WI38 (cell line): ENCODE results near the gene ADM5.

Experiments used
- H3K4me3 ChIP-seq: 2 replicates; pipeline ENCODE4 v1.5.1; 2011; ENCODE audit warnings: low read depth, mild to moderate bottlenecking, control low read depth, low read length
- CTCF ChIP-seq: IDR thresholded peaks from 2 replicates; pipeline ENCODE4 v1.5.1; 2012; ENCODE audit warnings: low read depth, mild to moderate bottlenecking, control low read depth, low read length

Gene ADM5

DNA sequence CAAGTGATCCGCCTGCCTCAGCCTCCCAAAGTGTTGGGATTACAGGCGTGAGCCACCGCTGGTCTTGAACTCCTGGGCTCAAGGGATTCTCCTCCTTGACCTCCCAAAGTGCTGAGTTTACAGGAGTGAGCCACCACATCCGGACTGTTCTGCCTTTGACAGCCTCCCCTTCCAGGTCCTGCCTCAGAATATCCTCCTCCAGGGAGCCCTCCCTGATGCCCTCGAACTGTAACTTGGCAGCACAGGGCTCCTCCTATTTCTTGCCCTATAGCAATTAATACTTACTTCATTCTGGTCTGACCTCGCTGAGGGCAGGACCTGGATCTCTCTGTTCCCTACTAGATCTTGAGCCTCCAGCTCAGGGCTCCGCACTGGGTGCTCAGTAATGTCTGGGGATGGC lies 7.5 kb downstream of the ADM5 start:
- no peak overlapping the region for H3K4me3 ChIP-seq
- TF ChIP-seq CTCF: no peak

DNA sequence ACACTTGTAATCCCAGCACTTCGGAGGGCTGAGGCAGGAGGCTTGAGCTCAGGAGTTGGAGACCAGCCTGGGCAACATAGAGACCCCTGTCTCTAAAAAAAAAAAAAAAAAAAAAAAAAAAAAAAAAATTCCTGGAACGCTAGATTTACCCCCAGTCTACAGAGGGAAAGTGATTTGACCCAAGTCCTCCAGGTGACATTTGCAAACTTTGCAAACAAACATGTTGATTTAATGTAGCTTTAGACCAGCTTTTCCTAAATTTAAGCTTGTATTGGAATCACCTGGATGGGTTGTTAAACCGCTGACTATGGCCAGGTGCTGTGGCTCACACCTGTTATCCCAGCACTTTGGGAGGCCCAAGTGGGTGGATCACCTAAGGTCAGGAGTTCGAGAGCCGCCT lies 10.0 kb downstream of the ADM5 start:
- no peak overlapping the region for H3K4me3 ChIP-seq
- no peak for TF ChIP-seq CTCF

DNA sequence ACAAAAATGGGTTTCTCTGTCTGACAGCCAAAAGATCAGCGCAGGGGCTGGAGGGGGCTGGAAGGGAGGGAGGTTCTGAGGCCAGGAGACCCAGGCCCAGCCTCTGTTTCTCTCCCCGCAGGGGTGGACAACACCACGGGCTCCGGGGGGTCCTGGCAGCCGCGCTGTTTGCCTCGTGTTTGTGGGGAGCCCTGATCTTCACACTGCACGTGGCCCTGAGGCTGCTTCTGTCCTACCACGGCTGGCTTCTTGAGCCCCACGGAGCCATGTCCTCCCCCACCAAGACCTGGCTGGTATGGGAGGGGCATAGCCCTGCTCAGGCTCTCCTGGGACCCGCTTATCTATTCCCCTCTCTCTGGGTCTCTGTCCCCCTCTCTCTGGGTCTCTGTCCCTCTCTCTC lies 11.2 kb downstream of the ADM5 start:
- TF ChIP-seq CTCF: no peak
- no peak overlapping the region for H3K4me3 ChIP-seq

DNA sequence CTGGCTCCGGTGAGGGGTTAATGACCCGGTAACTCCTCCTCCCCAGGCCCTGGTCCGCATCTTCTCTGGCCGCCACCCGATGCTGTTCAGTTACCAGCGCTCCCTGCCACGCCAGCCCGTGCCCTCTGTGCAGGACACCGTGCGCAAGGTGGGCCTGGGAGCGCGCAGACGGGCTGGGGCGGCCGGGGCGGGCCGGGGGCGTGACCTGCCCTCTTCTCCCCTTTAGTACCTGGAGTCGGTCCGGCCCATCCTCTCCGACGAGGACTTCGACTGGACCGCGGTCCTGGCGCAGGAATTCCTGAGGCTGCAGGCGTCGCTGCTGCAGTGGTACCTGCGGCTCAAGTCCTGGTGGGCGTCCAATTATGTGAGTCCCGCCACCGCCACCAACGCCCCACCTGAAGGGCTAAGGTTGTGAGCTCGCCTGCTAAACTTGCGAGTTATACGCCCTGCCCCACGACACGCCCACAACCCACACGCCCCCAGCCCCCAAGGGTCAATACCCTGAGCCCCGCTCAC lies 11.9 kb downstream of the ADM5 start:
- TF ChIP-seq CTCF: no peak
- H3K4me3 ChIP-seq: no peak overlapping the region

DNA sequence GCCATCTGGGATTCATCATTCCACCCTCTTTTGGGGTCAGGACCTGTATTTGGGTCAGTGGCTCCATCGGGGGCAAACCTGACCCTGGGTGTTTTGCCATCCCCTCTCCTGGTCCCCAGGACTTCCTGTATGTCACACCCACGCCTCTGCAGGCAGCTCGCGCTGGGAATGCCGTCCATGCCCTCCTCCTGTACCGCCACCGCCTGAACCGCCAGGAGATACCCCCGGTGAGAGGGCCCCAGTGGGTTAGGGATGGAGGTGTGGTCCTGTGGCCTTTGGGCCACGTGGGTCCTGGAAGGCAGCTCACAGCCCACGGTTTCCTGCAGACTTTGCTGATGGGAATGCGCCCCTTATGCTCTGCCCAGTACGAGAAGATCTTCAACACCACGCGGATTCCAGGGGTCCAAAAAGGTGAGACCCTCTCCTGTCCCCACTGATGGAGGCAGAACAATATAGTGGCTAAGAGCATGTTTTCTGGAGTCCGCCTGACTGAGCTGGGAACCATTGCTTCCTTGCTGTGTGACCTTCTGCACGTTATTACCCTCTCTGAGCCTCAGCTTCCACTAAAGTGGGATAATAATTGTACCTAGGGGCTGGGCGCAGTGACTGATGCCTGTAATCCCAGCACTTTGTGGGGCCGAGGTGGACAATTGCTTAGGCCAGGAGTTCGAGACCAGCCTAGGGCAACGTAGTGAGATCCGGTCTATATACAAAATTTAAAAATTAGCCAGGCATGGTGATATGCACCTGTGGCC lies 15.7 kb downstream of the ADM5 start:
- H3K4me3 ChIP-seq: no peak overlapping the region
- no peak for TF ChIP-seq CTCF

DNA sequence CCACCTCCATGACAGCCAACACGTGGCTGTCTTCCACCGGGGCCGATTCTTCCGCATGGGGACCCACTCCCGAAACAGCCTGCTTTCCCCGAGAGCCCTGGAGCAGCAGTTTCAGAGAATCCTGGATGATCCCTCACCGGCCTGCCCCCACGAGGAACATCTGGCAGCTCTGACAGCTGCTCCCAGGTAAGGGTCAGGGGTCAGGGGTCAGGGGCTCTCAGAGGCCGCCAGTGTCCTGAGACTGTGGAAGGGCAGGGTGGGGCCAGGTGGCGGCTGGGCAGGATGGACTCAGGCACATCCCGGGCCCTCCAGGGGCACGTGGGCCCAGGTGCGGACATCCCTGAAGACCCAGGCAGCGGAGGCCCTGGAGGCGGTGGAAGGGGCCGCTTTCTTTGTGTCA lies 16.5 kb downstream of the ADM5 start:
- no peak overlapping the region for H3K4me3 ChIP-seq
- no peak for TF ChIP-seq CTCF

DNA sequence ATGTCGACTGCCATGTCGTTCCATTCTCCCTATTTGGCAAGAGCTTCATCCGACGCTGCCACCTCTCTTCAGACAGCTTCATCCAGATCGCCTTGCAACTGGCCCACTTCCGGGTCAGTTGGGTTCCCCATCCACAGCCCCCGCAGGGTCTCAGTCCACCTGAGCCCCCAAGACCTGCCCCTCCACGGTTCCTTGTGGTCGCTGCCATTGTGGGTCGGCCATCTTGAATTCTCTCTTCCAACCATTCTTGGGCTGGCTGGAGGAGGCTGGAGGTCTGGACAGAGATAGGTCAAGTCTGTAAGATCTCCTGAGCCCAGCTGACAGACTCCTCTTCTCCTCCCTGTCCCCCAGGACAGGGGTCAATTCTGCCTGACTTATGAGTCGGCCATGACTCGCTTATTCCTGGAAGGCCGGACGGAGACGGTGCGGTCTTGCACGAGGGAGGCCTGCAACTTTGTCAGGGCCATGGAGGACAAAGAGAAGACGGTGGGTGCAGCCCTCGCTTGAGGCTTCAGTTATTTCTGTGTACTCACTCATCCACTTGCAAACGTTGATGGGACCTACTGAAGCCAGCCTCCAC lies 21.1 kb downstream of the ADM5 start:
- no peak for TF ChIP-seq CTCF

More for the DNA sequence above, 21.1 kb downstream of the ADM5 start:
- no peak overlapping the region for H3K4me3 ChIP-seq
